Ovary (tissue), 9 donors: Measurements from ENCODE around the gene ADGRF5. TPM values are rescaled to one million over a fixed set of nuclear protein-coding genes. Genes with fewer than 3 reads are reported as not detected.

Source experiments
- DNase-seq, 5 donors: peaks; one replicate each; pipeline ENCODE4 v3.0.0-alpha.2; 2019 to 2020
- H3K27ac ChIP-seq, 2 donors: fragments of 200-600 bp; one replicate each; pipeline versions ENCODE4 v1.5.1 to v1.8.0; 2019 to 2022
- H3K27me3 ChIP-seq: fragments of 200-600 bp; one replicate; pipeline ENCODE4 v1.8.0; 2022
- H3K36me3 ChIP-seq: fragments of 200-600 bp; sonication (generic); one replicate; pipeline ENCODE4 v1.5.1; 2019
- H3K4me1 ChIP-seq: one replicate; pipeline ENCODE4 v1.8.1; 2013; ENCODE audit warnings: mild to moderate bottlenecking, moderate library complexity; ENCODE audit not compliant: insufficient read depth
- H3K4me3 ChIP-seq: fragments of 200-600 bp; sonication (generic); one replicate; pipeline ENCODE4 v1.5.1; 2017
- H3K9me3 ChIP-seq, 2 donors: fragments of 200-600 bp in 1 of 2; sonication (generic) in 1 of 2; one replicate each; pipeline versions ENCODE4 v1.5.1 to v1.8.1; 2013 to 2019; ENCODE audit warnings: mild to moderate bottlenecking in 1 of 2, moderate library complexity in 1 of 2
- CTCF ChIP-seq, 3 donors: fragments of 450-650 bp in 2 of 3; fragments of 200-600 bp in 1 of 3; IDR thresholded peaks; one replicate each; pipeline versions ENCODE4 v1.5.1 to v1.8.0; 2016 to 2022; ENCODE audit warnings: antibody characterized with exemption in 3 of 3, mild to moderate bottlenecking in 1 of 3
- EP300 ChIP-seq: sonication (generic); formaldehyde crosslinking; IDR thresholded peaks from one replicate; pipeline ENCODE4 v1.6.1; 2017; ENCODE audit warnings: antibody characterized with exemption
- POLR2A ChIP-seq: fragments of 450-650 bp; IDR thresholded peaks from one replicate; pipeline ENCODE4 v1.6.1; 2017; ENCODE audit warnings: antibody characterized with exemption, mild to moderate bottlenecking, moderate library complexity
- WGBS, 3 donors: extraction: QIAGEN DNeasy Blood & Tissue Kit in 1 of 3; methylation state at CpG; one replicate each; pipeline versions ENCODE4 v1.1.5 to v1.1.7; 2013 to 2017; 5-methylcytosine and 5-hydroxymethylcytosine counted together
- intact Hi-C, 4 donors: fragments of 100-400 bp; cut with DNase I; formaldehyde crosslinking; loops; one replicate each; pipeline versions ENCODE4 v1.11.0 to v1.15.1; 2022 to 2023
- polyA plus RNA-seq, 2 donors: library from polyadenylated mRNA; stranded (reverse); fragments of 200-250 nt in 1 of 2; fragments of 350-450 nt in 1 of 2; fragmentation: Illumina TruSeq in 1 of 2; extraction: RNeasy Lipid Tissue Mini Kit (QIAGEN cat#74804) in 1 of 2; gene quantifications; one replicate each; pipeline ENCODE4 v1.2.3, GENCODE V29; 2013 to 2014
- total RNA-seq, 7 donors: library from RNA; depleted of rRNA in 2 of 7; stranded (reverse); fragments of >200 nt in 2 of 7; fragmentation: NEBNext Ultra II Directional in 3 of 7; extraction: Animal tissue kit (Norgen Biotek cat#: 25700) in 3 of 7; gene quantifications; one replicate each; pipeline versions ENCODE4 v1.1.0 to v1.2.4, GENCODE V29; 2016 to 2023
- donor health status: DM: no; HTN: no; CAD: no; lungs with moderate emphysema.
- donor health status: DM: no; HTN: no; CAD: no.
- donor health status: Bipolar disorder and iron deficiency.
- donor health status: DM: yes; HTN: yes; CAD: no.
- donor health status: DM: no; HTN: no; CAD: no.
- donor health status: DM: yes; HTN: yes; CAD: no.

ADGRF5 gene
- total and polyA plus RNA-seq, 9 donors: 4.7 to 41.2 (median 10.6) TPM

DNA sequence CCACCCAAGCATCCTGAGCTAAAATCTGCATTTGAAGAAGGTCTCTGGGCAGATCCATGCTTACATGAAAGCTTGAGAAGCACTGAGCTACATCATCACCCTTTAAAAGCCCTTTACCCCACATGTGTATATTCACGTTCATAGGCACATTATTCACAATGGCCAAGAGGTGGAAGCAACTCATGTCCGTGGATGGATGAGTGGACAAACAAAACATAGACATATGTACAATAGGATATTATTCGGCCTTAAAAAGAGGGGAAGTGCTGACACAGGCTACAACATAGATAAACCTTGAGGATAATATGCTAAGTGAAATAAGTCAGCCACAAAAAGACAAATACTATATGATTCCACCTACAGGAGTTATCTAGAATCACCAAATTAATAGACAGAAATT lies 17.6 kb downstream of the ADGRF5 start:
- TF ChIP-seq POLR2A (no peak), EP300 (no peak), CTCF (IDR thresholded peaks at IDR 0.05) (no peak)
- Histone ChIP-seq H3K4me1 (peaks cover 1% of the 10 kb centered on the region), H3K36me3 (no peaks in the 10 kb centered on the region), H3K27me3 (no peaks in the 10 kb centered on the region), H3K4me3 (no peak overlapping the region), H3K27ac (no peak overlapping the region), H3K9me3 (no peaks in the 10 kb centered on the region)
- intact Hi-C loops: no loop called here
- 80 to 87% (median 82%) methylated on average over 3 of the region's 3 CpGs for WGBS, 3 donors
- DNase-seq: no peak

DNA sequence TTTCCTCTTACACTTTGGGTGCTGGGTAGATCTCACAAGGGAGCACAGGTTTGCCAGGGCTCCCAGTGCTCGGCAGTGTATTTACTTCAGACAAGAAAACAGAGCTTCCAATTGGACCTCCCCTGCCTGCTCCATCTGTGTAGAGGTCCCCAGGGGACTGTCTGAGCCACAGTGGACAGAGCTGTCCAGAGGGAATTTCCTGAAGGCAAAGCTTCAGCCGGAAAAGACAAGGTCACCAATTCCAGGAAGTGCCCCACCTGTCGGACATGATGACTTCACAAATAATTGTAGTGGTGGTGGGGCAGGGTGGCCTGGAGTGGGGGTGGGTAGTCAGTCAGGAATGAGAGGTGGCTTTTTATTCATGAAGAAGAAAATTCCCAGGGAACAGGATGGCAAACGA lies 18.6 kb downstream of the ADGRF5 start:
- H3K27ac ChIP-seq: no peak overlapping the region
- no peaks in the 10 kb centered on the region for H3K27me3 ChIP-seq
- 39 to 48% (median 41%) methylated on average over 4 of the region's 4 CpGs for WGBS, 3 donors
- peaks cover 1% of the 10 kb centered on the region for H3K4me1 ChIP-seq
- TF ChIP-seq POLR2A: no peak
- H3K9me3 ChIP-seq: no peaks in the 10 kb centered on the region
- DNase-seq: peak in 1 of 5 donors; percentile 22
- no peaks in the 10 kb centered on the region for H3K36me3 ChIP-seq
- intact Hi-C loops: no loop called here
- H3K4me3 ChIP-seq: no peak overlapping the region

DNA sequence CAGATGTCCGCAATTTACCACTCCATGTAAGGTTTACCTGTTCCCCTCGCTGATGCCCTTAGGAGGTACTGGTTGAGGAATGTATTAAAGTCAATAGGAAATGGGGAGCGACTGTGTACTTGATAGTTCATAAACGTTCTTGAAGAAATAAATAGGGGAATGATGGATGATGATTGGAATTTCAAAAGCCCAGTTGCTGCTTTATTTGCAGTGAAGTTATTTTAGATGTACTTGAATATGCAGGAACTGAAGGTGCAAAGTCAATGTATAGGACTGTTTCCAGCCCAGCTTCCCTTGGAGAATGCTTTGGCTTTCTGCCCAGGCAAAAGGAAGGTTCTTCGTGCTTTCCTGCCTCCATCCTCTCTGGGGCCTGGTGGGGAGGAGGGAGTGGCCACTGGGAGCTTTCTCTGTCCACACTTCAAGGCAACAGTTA lies 19.8 kb downstream of the ADGRF5 start:
- TF ChIP-seq CTCF (IDR thresholded peaks at IDR 0.05): no peak
- TF ChIP-seq POLR2A: no peak
- TF ChIP-seq EP300: no peak
- H3K27ac ChIP-seq: no peak overlapping the region
- no peak overlapping the region for H3K4me3 ChIP-seq
- DNase-seq: no peak
- no peaks in the 10 kb centered on the region for H3K9me3 ChIP-seq
- intact Hi-C loops: no loop called here
- no peaks in the 10 kb centered on the region for H3K27me3 ChIP-seq
- WGBS, 3 donors: 49 to 54% (median 53%) methylated on average over 5 of the region's 5 CpGs
- peaks cover 1% of the 10 kb centered on the region for H3K4me1 ChIP-seq
- H3K36me3 ChIP-seq: no peaks in the 10 kb centered on the region

DNA sequence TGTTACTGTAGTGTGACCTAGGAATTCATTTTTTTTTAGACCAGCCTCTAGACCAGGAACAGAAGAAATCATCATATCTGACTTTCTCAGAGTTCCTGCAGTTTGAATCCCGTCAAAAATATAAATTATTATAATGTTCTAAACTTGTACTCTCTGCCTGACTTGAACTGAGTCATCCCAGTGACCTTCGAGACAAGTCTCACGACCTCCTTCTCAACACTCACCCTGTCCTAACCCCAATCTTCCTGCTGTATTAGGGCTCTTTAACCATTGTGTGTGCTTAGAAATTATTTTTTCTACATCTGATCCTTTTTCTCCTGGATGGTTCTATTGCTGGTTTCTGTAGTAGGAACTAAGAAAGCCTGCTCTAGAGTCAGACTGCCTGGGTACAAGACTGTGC lies 21.5 kb downstream of the ADGRF5 start:
- TF ChIP-seq CTCF (IDR thresholded peaks at IDR 0.05) (no peak), EP300 (no peak), POLR2A (no peak)
- DNase-seq: no peak
- Histone ChIP-seq H3K27me3 (no peaks in the 10 kb centered on the region), H3K27ac (no peak overlapping the region), H3K9me3 (no peaks in the 10 kb centered on the region), H3K36me3 (no peaks in the 10 kb centered on the region), H3K4me1 (peaks cover 1% of the 10 kb centered on the region), H3K4me3 (no peak overlapping the region)
- 29 to 39% (median 36%) methylated on average over 3 of the region's 3 CpGs for WGBS, 3 donors
- intact Hi-C loops: no loop called here

DNA sequence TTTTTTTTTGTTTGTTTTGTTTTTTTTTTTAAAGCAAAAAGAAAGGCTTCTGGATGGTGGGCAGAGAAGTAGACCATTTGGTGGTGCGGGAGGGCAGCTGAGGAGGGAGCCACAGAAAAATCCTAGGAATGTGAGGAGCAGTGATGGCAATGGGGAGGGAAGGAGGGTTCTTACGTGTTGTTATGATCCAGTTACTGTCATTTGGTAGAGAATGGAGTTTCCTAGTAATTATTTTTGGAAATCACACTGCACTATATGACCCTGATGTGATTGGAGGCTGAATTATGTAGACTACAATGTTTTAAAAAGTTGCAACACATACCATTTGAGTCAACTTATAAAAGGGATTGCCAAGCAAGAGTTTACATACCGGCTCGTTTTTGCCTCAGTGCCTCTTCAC lies 22.1 kb downstream of the ADGRF5 start:
- 18 to 33% (median 21%) methylated on average over 4 of the region's 4 CpGs for WGBS, 3 donors
- TF ChIP-seq CTCF (IDR thresholded peaks at IDR 0.05) (no peak), POLR2A (no peak), EP300 (no peak)

More for the DNA sequence above, 22.1 kb downstream of the ADGRF5 start:
- Histone ChIP-seq H3K36me3 (no peaks in the 10 kb centered on the region), H3K27ac (no peak overlapping the region), H3K4me1 (peaks cover 1% of the 10 kb centered on the region), H3K27me3 (no peaks in the 10 kb centered on the region), H3K9me3 (no peaks in the 10 kb centered on the region), H3K4me3 (no peak overlapping the region)
- intact Hi-C loops: loop anchor here in 1 of 4 donors (10.0 kb wide), 1 partner anchor 895 kb away; no protein-coding TSS in a partner anchor
- no peak for DNase-seq
